ENCODE data around the gene NRP2.

GRCh38 chr2:205651719-205652118 is 30.6 kb upstream of the NRP2 start:
- TF ChIP-seq SP1 (IDR thresholded peaks at IDR 0.05) (no peak), TAF1 (conservative IDR thresholded peaks at IDR 0.05) (no peak), EGR1 (IDR thresholded peaks at IDR 0.05; ENCODE audit: low read depth in 2 of 2) (no peak), MAX (IDR thresholded peaks at IDR 0.05) (no peak), GABPA (IDR thresholded peaks at IDR 0.05 in 1 of 2, conservative IDR thresholded peaks at IDR 0.05 in 1 of 2) (no peak), RAD21 (IDR thresholded peaks at IDR 0.05) (no peak), YY1 (IDR thresholded peaks at IDR 0.05) (no peak)
- TF ChIP-seq, protein P1, sequence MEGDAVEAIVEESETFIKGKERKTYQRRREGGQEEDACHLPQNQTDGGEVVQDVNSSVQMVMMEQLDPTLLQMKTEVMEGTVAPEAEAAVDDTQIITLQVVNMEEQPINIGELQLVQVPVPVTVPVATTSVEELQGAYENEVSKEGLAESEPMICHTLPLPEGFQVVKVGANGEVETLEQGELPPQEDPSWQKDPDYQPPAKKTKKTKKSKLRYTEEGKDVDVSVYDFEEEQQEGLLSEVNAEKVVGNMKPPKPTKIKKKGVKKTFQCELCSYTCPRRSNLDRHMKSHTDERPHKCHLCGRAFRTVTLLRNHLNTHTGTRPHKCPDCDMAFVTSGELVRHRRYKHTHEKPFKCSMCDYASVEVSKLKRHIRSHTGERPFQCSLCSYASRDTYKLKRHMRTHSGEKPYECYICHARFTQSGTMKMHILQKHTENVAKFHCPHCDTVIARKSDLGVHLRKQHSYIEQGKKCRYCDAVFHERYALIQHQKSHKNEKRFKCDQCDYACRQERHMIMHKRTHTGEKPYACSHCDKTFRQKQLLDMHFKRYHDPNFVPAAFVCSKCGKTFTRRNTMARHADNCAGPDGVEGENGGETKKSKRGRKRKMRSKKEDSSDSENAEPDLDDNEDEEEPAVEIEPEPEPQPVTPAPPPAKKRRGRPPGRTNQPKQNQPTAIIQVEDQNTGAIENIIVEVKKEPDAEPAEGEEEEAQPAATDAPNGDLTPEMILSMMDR (IDR thresholded peaks at IDR 0.05; ENCODE audit: low read depth, low read length, missing input control) = no peak
- TF ChIP-seq, protein P2, sequence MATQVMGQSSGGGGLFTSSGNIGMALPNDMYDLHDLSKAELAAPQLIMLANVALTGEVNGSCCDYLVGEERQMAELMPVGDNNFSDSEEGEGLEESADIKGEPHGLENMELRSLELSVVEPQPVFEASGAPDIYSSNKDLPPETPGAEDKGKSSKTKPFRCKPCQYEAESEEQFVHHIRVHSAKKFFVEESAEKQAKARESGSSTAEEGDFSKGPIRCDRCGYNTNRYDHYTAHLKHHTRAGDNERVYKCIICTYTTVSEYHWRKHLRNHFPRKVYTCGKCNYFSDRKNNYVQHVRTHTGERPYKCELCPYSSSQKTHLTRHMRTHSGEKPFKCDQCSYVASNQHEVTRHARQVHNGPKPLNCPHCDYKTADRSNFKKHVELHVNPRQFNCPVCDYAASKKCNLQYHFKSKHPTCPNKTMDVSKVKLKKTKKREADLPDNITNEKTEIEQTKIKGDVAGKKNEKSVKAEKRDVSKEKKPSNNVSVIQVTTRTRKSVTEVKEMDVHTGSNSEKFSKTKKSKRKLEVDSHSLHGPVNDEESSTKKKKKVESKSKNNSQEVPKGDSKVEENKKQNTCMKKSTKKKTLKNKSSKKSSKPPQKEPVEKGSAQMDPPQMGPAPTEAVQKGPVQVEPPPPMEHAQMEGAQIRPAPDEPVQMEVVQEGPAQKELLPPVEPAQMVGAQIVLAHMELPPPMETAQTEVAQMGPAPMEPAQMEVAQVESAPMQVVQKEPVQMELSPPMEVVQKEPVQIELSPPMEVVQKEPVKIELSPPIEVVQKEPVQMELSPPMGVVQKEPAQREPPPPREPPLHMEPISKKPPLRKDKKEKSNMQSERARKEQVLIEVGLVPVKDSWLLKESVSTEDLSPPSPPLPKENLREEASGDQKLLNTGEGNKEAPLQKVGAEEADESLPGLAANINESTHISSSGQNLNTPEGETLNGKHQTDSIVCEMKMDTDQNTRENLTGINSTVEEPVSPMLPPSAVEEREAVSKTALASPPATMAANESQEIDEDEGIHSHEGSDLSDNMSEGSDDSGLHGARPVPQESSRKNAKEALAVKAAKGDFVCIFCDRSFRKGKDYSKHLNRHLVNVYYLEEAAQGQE (IDR thresholded peaks at IDR 0.05) = no peak
